Keratinocyte (primary cell): Measurements from ENCODE around the gene FHL5. TPM values are rescaled to one million over a fixed set of nuclear protein-coding genes. Genes with fewer than 3 reads are reported as not detected.
A peak's percentile ranks its signal among the peaks of the same experiment; 100 is the strongest.

Experiments
- DNase-seq: peaks from one replicate; pipeline ENCODE4 v3.0.0-alpha.2; 2011; ENCODE audit warnings: low read depth, missing footprints, low spot score
- FAIRE-seq: peaks from 2 replicates; lab custom pipeline; 2011; peaks lifted over from hg19 to GRCh38; lab: Jason Lieb, UNC
- H2AFZ ChIP-seq: 2 replicates; pipeline ENCODE4 v1.6.0; 2012; ENCODE audit warnings: low read length, control low read depth, inconsistent platforms; ENCODE audit not compliant: control insufficient read depth
- H3K27ac ChIP-seq: 2 replicates; pipeline ENCODE4 v1.5.1; 2011; ENCODE audit warnings: low read length; ENCODE audit not compliant: control insufficient read depth, insufficient read depth
- H3K27me3 ChIP-seq: 3 replicates; pipeline ENCODE4 v1.6.0; 2011; ENCODE audit warnings: low read length; ENCODE audit not compliant: control insufficient read depth, insufficient read depth; ENCODE audit errors: extremely low read depth
- H3K36me3 ChIP-seq, 2 experiments: 2 replicates in 1 of 2; 3 replicates in 1 of 2; pipeline ENCODE4 v1.5.1; 2011; ENCODE audit warnings: low read length in 2 of 2, mild to moderate bottlenecking in 1 of 2; ENCODE audit not compliant: control insufficient read depth in 2 of 2, insufficient read depth in 2 of 2; ENCODE audit errors: extremely low read depth in 1 of 2
- H3K4me1 ChIP-seq: 3 replicates; pipeline ENCODE4 v1.5.1; 2011; ENCODE audit warnings: low read length; ENCODE audit not compliant: control insufficient read depth, insufficient read depth; ENCODE audit errors: extremely low read depth
- H3K4me2 ChIP-seq: 3 replicates; pipeline ENCODE4 v1.6.0; 2011; ENCODE audit warnings: low read depth, low read length; ENCODE audit not compliant: control insufficient read depth, insufficient read depth; ENCODE audit errors: extremely low read depth
- H3K4me3 ChIP-seq, 3 experiments: fragments of 200-600 bp in 1 of 3; sonication (generic) in 1 of 3; 2 replicates in 2 of 3; 3 replicates in 1 of 3; pipeline ENCODE4 v1.5.1; 2011 to 2016; ENCODE audit warnings: low read length in 3 of 3, mild to moderate bottlenecking in 3 of 3, control low read depth in 2 of 3, inconsistent platforms in 1 of 3, low read depth in 1 of 3, mixed read lengths in 1 of 3, mixed run types in 1 of 3, moderate library complexity in 1 of 3; ENCODE audit not compliant: control insufficient read depth in 2 of 3, insufficient read depth in 2 of 3; ENCODE audit errors: extremely low read depth in 1 of 3
- H3K79me2 ChIP-seq: 2 replicates; pipeline ENCODE4 v1.6.0; 2012; ENCODE audit warnings: low read length; ENCODE audit not compliant: control insufficient read depth, insufficient read depth
- H3K9ac ChIP-seq: 3 replicates; pipeline ENCODE4 v1.6.0; 2011; ENCODE audit warnings: low read length; ENCODE audit not compliant: control insufficient read depth, insufficient read depth; ENCODE audit errors: extremely low read depth
- H3K9me1 ChIP-seq: 3 replicates; pipeline ENCODE4 v1.6.0; 2011; ENCODE audit warnings: low read length; ENCODE audit not compliant: control insufficient read depth, insufficient read depth; ENCODE audit errors: extremely low read depth
- H3K9me3 ChIP-seq: 2 replicates; pipeline ENCODE4 v1.5.1; 2012; ENCODE audit warnings: low read depth, low read length; ENCODE audit not compliant: control insufficient read depth
- H4K20me1 ChIP-seq: 3 replicates; pipeline ENCODE4 v1.6.0; 2011; ENCODE audit warnings: low read length; ENCODE audit not compliant: control insufficient read depth, insufficient read depth; ENCODE audit errors: extremely low read depth
- EZH2 ChIP-seq: IDR thresholded peaks from one replicate; pipeline ENCODE4 v1.6.1; 2012; ENCODE audit warnings: inconsistent platforms, mild to moderate bottlenecking, low read length, moderate library complexity
- dilution Hi-C: fragments of 300-500 bp; cut with MboI; formaldehyde crosslinking; loops from one replicate; pipeline ENCODE4 v1.7.0; 2020; ENCODE audit warnings: low sequenced_read_pairs; ENCODE audit not compliant: extremely low pct_ligation_motif_present
- polyA plus RNA-seq, 5 experiments: library from polyadenylated mRNA; depleted of rRNA in 3 of 5; stranded (reverse) in 3 of 5; stranded (forward) in 1 of 5; unstranded in 1 of 5; fragments of >200 nt; gene quantifications; 1 replicate in 1 of 5; 2 replicates in 3 of 5; 3 replicates in 1 of 5; pipeline versions ENCODE4 v1.2.1 to v1.2.3, GENCODE V29; 2011 to 2012; ENCODE audit warnings: missing spikeins in 2 of 5, low read depth in 1 of 5, low replicate concordance in 1 of 5
- TF ChIP-seq, protein P1 (sequence below), 3 experiments: IDR thresholded peaks in 1 of 3; conservative IDR thresholded peaks in 1 of 3; optimal IDR thresholded peaks in 1 of 3; 2 replicates in 2 of 3; 3 replicates in 1 of 3; pipeline versions ENCODE3 to v1.5.1; 2011; ENCODE audit warnings: low read length in 3 of 3, mild to moderate bottlenecking in 3 of 3, moderate library complexity in 2 of 3, control low read depth in 1 of 3, inconsistent platforms in 1 of 3; ENCODE audit not compliant: insufficient read depth in 2 of 3; ENCODE audit errors: extremely low read depth in 1 of 3

Gene FHL5
- polyA plus RNA-seq, 1 donor (not counting 4 experiments of a cell fraction or from before 2014, with no cell fraction given), result not detected

DNA sequence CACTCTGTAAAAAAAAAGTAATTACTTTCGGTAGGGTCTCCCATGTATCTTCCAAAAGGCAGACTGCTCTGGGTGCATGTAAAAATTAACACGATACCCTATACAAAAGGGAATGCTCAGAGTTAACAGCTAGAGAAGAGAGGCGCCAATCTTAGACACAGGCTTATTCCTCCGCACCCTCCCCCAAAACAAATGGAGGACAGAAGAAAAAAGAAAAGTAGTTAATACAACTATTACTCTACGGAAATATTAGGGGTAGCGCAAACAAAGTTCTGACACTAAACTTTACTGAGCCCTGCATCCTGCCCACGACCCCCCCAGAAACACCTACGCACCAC lies 41.7 kb upstream of the FHL5 start:
- H4K20me1 ChIP-seq, result no peaks in the 10 kb centered on the region
- H3K27ac ChIP-seq, result peak overlapping the region; percentile 96
- dilution Hi-C loops, result no loop called here
- no peaks in the 10 kb centered on the region for H3K27me3 ChIP-seq
- H3K9me1 ChIP-seq, result no peaks in the 10 kb centered on the region
- peak overlapping the region; percentile 82 for H2AFZ ChIP-seq
- TF ChIP-seq, protein P1, sequence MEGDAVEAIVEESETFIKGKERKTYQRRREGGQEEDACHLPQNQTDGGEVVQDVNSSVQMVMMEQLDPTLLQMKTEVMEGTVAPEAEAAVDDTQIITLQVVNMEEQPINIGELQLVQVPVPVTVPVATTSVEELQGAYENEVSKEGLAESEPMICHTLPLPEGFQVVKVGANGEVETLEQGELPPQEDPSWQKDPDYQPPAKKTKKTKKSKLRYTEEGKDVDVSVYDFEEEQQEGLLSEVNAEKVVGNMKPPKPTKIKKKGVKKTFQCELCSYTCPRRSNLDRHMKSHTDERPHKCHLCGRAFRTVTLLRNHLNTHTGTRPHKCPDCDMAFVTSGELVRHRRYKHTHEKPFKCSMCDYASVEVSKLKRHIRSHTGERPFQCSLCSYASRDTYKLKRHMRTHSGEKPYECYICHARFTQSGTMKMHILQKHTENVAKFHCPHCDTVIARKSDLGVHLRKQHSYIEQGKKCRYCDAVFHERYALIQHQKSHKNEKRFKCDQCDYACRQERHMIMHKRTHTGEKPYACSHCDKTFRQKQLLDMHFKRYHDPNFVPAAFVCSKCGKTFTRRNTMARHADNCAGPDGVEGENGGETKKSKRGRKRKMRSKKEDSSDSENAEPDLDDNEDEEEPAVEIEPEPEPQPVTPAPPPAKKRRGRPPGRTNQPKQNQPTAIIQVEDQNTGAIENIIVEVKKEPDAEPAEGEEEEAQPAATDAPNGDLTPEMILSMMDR (optimal IDR thresholded peaks at IDR 0.05 in 1 of 3, IDR thresholded peaks at IDR 0.05 in 1 of 3, conservative IDR thresholded peaks at IDR 0.05 in 1 of 3; ENCODE audit: extremely low read depth in 1 of 3, insufficient read depth in 2 of 3, low read length in 3 of 3), result no peak
- no peak for TF ChIP-seq EZH2
- no peaks in the 10 kb centered on the region for H3K9me3 ChIP-seq
- peaks cover 14% of the 10 kb centered on the region for H3K4me1 ChIP-seq
- DNase-seq (no peak), FAIRE-seq (no peak)
- peaks cover 14% of the 10 kb centered on the region for H3K79me2 ChIP-seq
- peaks cover 0 to 5% of the 10 kb centered on the region in 2 experiments for H3K36me3 ChIP-seq
- peak overlapping the region; percentile 97 for H3K9ac ChIP-seq
- H3K4me3 ChIP-seq, result peak overlapping the region; percentile 88 to 95 (median 90)
- peak overlapping the region; percentile 82 for H3K4me2 ChIP-seq

DNA sequence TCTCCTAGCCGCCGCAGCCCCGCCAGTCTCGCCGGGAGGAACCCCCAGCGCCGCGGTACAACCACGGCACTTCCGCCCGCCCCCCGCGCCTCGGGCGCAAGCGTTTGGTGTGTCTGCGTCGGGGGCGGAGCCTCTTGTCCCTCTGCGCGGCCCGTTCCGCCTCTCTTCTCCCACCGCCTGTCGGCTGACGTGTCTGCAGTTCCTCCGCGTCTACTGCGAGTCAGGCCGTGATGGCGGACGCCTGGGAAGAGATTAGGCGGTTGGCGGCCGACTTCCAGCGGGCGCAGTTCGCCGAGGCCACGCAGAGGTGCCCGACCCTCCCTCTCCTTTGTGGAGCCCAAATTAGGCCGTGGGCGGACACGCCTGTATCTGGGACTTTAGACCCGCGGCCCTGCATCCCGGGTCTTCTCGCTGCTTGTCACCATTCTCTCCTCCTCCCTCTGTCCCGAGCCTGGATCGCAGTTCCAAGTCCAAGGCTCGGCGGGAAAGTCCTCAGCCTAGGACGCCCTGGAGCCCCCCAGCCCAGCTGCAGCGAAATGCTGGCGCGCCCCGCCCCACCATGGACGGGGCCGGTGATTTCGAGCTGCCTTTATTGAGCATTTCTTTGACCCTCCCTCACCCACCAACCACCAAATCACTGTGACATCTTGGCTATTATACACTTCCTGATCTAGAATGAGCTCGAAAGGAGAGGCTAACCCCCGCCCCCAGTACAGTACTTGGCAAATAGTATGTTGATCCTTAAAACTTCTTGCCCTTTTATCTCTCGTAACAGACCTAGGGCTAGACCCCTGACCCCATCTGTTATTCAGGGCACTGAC lies 41.1 kb upstream of the FHL5 start, which contains the start of gene UFL1:
Gene UFL1 (plus strand): TSS at position 163 of the 821 bp plus-strand sequence. CDS start 68 bp downstream, at position 231.
- H3K36me3 ChIP-seq, result peaks cover 0 to 5% of the 10 kb centered on the region in 2 experiments
- peak within 1 kb of the TSS; percentile 97 for H3K9ac ChIP-seq
- H3K4me1 ChIP-seq, result peaks cover 14% of the 10 kb centered on the region
- TF ChIP-seq, protein P1 (optimal IDR thresholded peaks at IDR 0.05 in 1 of 3, IDR thresholded peaks at IDR 0.05 in 1 of 3, conservative IDR thresholded peaks at IDR 0.05 in 1 of 3; ENCODE audit: extremely low read depth in 1 of 3, insufficient read depth in 2 of 3, low read length in 3 of 3), result peak in 1 of 3 experiments; percentile 4
- no peak for TF ChIP-seq EZH2
- DNase-seq (peak; percentile 17), FAIRE-seq (peak; percentile 78)
- H2AFZ ChIP-seq, result peak within 1 kb of the TSS; percentile 97
- no peaks in the 10 kb centered on the region for H3K9me1 ChIP-seq
- H3K27ac ChIP-seq, result peak within 1 kb of the TSS; percentile 96
- no peaks in the 10 kb centered on the region for H3K9me3 ChIP-seq
- dilution Hi-C loops, result no loop called here
- H4K20me1 ChIP-seq, result no peaks in the 10 kb centered on the region
- peak within 1 kb of the TSS; percentile 89 for H3K4me2 ChIP-seq
- H3K4me3 ChIP-seq, result peak within 1 kb of the TSS; percentile 88 to 95 (median 90)
- H3K79me2 ChIP-seq, result peaks cover 14% of the 10 kb centered on the region
- no peaks in the 10 kb centered on the region for H3K27me3 ChIP-seq
